D341Med (cell line): ENCODE data around the gene SPDYE16.
"Not testable (repeated sequence)": the region's sequence is repeated elsewhere in the genome, so short reads cannot be mapped to it uniquely, and the experiment has no call there.

Source experiments
- DNase-seq: peaks from one replicate; pipeline ENCODE4 v3.0.0; 2012; ENCODE audit warnings: low spot score

SPDYE16 gene

DNA sequence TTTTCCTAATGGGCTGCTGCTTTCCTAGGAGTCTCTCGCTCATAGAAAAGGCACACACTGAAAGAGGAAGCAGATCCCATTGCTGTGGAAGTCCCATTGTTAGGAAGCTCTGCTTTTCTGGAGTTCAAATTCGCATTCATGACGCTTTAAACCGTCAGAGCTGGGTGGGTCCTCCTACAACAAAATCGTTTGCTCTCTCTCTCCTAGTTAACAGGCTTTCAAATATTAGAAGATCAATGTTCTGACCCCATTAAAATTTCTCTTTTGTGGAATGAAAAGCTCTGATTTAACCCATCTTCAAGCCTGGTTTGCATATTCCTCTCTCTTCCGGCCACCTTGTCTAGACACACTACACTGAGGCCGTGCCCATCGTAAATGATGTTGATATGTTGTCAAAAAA lies at the start of gene SPDYE16:
Gene SPDYE16, minus strand, starts transcription at position 101 of the 400 bp plus-strand sequence. CDS start 1,838 bp downstream, outside the sequence.
- not testable (repeated sequence) for DNase-seq

DNA sequence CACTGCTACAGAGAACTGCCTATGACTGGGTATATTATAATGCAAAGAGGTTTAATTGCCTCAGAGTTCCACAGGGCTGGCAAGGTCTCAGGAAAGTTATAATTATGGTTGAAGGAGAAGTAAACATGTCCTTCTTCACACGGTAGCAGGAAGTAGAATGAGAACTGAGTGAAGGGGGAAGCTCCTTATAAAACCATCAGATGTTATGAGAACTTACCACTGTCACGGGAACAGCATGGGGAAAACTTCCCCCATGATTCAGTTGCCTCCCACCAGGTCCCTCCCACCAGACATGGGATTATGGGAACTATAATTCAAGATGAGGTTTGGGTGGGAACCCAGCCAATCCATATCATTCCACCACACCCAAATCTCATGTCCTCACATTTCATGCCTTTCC lies 49.6 kb upstream of the SPDYE16 start:
- DNase-seq = not testable (repeated sequence)

GRCh38 chr7:76591602-76592304 lies 48.7 kb upstream of the SPDYE16 start:
- DNase-seq = not testable (repeated sequence)

DNA sequence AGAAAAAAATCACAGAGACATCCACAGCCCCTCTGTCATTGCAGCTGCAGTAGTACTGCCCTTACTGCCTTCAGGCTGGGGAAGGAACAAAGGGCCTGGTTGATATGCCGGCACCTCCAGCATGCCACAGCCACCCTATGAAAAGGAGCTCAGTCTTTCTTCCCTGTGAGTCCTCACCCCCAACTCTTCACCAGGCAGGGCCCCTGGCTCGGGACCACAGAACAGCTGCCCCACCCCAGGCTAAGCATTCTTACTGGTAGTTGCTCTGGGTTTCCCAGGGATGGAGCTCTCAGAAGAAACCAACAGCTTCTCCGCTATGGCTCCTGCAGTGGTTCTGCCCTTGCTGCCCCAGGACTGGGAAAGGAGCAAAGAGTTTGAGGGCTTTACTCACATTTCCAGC lies 47.9 kb upstream of the SPDYE16 start:
- DNase-seq = not testable (repeated sequence)

GRCh38 chr7:76588586-76588985 lies 45.5 kb upstream of the SPDYE16 start:
- DNase-seq = not testable (repeated sequence)

DNA sequence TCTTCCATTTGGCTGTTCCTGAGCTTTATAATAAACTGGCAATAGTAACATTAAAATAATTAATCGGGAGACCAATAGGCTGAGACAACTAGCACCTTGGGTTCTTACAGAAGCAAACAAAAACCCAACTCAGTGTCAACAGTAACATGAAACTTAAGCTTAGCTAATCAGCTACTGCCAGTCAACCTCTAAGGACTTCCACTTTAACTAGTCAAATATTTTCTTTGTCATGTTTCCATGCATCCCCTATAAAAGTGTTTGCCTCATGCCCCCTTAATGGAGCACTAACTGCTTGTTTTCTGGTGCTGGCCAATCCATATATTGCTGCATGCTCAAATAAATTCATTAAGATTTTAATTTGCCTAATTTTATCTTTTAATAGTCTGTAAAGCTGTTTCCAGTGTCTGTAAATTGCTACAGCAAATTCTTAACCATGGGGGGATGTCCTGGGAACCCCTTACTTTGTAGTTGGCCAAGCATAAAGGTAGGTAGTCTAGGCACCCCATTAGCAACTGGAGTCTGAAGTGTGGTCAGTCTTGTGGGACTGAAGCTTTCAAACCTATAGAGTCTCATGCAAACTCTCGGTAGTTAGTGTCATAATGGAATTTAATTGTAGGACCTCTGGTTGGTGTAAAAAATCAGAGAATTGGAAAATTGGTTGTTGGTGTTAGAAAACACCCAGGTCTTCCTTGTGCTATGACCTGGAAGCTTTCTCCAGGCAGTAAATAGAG lies 43.7 kb upstream of the SPDYE16 start:
- DNase-seq = not testable (repeated sequence)

- DNase-seq = not testable (repeated sequence)
Observed at GRCh38 chr7:76583636-76584281, 40.7 kb upstream of the SPDYE16 start.

GRCh38 chr7:76582848-76583631 lies 39.9 kb upstream of the SPDYE16 start:
- not testable (repeated sequence) for DNase-seq

- not testable (repeated sequence) for DNase-seq
Observed at GRCh38 chr7:76575919-76576655, 33.0 kb upstream of the SPDYE16 start.

- not testable (repeated sequence) for DNase-seq
Observed at GRCh38 chr7:76575431-76575830, 32.3 kb upstream of the SPDYE16 start.

GRCh38 chr7:76572296-76572695 lies 29.2 kb upstream of the SPDYE16 start:
- not testable (repeated sequence) for DNase-seq

DNA sequence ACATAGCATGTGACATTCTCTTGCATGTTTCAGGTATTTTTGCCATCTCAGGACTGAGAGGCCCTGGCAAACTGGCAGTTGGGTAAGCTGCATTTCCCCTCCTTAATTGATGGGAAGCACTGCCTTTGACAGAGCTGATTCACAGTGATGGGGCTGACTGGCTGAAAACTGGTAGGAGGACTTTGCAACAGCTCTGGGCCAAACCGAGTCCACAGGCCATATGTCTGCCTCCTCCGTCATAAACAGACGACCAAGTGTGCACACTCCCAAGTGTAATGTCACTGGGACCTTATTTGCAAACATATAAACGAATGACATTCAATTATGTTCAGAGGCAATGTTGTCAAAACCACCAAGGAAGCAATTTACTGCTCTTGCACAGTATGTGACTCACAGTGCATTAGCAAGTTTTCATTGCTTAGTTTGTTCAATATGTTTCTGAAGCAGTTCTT lies 27.3 kb upstream of the SPDYE16 start:
- not testable (repeated sequence) for DNase-seq

- DNase-seq = not testable (repeated sequence)
Observed at GRCh38 chr7:76568742-76569141, 25.6 kb upstream of the SPDYE16 start.

- DNase-seq = not testable (repeated sequence)
Observed at GRCh38 chr7:76567753-76568152, 24.7 kb upstream of the SPDYE16 start.

- not testable (repeated sequence) for DNase-seq
Observed at GRCh38 chr7:76567311-76567710, 24.2 kb upstream of the SPDYE16 start.

- not testable (repeated sequence) for DNase-seq
Observed at GRCh38 chr7:76565001-76565400, 21.9 kb upstream of the SPDYE16 start.

DNA sequence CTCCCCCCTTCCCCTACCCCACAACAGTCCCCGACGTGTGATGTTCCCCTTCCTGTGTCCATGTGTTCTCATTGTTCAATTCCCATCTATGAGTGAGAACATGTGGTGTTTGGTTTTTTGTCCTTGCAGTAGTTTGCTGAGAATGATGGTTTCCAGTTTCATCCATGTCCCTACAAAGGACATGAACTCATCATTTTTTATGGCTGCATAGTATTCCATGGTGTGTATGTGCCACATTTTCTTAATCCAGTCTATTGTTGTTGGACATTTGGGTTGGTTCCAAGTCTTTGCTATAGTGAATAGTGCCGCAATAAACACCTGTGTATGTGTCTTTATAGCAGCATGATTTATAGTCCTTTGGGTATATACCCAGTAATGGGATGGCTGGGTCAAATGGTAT lies 18.2 kb upstream of the SPDYE16 start:
- DNase-seq = not testable (repeated sequence)

DNA sequence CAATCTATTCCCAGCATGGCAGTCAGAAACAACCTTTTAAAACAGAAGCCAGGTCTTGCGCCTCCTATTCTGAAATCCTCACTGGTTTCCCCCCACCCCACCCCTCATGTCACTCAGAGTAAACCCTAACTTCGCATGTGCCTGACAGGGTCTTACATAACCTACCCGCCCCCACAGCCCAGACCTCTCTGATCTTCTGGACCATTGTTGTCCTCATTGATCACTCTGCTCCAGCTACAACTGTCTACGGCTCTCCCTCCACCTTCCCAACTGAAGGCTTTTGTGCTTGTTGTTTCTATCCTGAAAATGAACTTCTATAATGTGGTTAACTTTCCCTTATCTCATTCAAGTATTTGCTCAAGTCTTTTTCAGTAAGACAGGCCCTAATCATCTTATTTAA lies 17.1 kb upstream of the SPDYE16 start:
- not testable (repeated sequence) for DNase-seq

GRCh38 chr7:76559685-76560084 lies 16.6 kb upstream of the SPDYE16 start:
- not testable (repeated sequence) for DNase-seq

GRCh38 chr7:76551992-76552391 lies 8.9 kb upstream of the SPDYE16 start:
- DNase-seq = not testable (repeated sequence)

DNA sequence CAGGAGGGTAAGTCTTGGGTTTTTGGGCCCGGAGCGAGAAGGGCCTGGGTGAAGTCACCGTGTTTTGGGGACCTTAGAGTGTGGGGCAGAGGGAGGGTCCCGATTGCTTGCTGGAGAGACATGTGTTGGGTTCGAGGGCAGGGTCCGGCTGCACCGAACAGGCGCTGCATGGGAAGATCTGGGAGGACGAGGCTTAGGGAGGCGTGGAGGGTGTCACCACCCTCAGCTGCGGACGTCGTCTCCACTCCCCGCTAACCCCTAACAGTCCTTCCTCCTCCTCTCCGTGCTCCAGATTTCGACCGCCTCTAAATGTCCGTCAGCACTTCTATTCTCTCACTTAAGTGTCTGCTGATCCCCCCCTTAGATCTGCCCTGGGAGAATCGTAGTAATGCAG lies 6.8 kb upstream of the SPDYE16 start:
- DNase-seq = not testable (repeated sequence)
